Measurements from ENCODE around the gene IGFBP5. TPM values are rescaled to one million over a fixed set of nuclear protein-coding genes. Genes with fewer than 3 reads are reported as not detected.

Gene IGFBP5
- total RNA-seq, 4 donors from 2014 or later = 146 to 263 (median 190) TPM

DNA sequence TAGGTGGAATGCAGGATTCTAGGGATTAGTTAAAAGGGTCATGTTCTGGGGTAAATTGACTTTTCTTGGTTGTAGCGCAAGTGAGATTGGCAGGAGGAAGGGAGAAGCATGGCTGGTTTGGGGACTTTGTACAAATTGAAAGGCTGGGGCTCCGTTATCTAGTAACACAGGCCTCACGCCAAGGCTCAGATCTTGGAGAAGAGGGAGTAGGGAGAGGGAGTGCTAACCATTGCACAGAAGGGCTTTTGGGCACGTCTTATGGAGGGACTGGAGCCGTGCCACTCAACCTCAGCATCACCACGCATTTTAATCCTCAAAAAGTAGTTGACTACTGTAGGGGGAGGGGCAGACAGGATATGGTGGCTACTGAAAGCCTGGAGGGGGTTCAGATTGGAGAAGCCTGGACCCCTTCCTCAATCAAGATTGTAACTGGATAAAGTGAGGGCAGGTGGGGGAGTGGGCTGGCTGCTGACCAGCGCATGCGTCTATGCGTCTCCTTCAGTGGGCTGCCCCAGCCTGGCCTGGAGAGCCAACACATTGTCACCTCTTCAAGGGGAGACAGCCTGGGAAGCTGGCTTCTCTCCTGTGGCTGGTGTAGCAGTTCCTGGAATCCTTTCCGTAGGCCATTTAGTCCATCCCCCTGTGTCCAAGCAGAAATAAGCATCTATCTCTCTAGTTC is 14.3 kb downstream of the IGFBP5 start:
- H3K4me1 ChIP-seq = peaks cover 19 to 57% (median 29%) of the 10 kb centered on the region in 4 donors
- no peaks in the 10 kb centered on the region for H3K27me3 ChIP-seq
- TF ChIP-seq, protein P1, sequence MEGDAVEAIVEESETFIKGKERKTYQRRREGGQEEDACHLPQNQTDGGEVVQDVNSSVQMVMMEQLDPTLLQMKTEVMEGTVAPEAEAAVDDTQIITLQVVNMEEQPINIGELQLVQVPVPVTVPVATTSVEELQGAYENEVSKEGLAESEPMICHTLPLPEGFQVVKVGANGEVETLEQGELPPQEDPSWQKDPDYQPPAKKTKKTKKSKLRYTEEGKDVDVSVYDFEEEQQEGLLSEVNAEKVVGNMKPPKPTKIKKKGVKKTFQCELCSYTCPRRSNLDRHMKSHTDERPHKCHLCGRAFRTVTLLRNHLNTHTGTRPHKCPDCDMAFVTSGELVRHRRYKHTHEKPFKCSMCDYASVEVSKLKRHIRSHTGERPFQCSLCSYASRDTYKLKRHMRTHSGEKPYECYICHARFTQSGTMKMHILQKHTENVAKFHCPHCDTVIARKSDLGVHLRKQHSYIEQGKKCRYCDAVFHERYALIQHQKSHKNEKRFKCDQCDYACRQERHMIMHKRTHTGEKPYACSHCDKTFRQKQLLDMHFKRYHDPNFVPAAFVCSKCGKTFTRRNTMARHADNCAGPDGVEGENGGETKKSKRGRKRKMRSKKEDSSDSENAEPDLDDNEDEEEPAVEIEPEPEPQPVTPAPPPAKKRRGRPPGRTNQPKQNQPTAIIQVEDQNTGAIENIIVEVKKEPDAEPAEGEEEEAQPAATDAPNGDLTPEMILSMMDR (IDR thresholded peaks at IDR 0.05) = no peak
- TF ChIP-seq EP300 (IDR thresholded peaks at IDR 0.05; ENCODE audit: low read depth) (no peak), POLR2AphosphoS5 (IDR thresholded peaks at IDR 0.05) (no peak), POLR2A (IDR thresholded peaks at IDR 0.05) (no peak)
- no peak overlapping the region for H3K4me3 ChIP-seq
- peaks cover 0 to 4% (median 0%) of the 10 kb centered on the region in 4 donors for H3K36me3 ChIP-seq
- no peak for DNase-seq
- in situ Hi-C loops (cut with MboI; ENCODE audit: low pct_ligation_motif_present in 1 of 4, low pct_unique_long_range_greater_than_20kb in 1 of 4, low sequenced_read_pairs in 3 of 4) (loop anchor here (10.0 to 25.0 kb wide), 6 partner anchors 481 to 1034 kb away; no protein-coding TSS in a partner anchor), intact Hi-C loops (cut with DNase I; ENCODE audit: low total_unique reads) (no loop called here)
- no peaks in the 10 kb centered on the region for H3K9me3 ChIP-seq
- H3K27ac ChIP-seq = peak overlapping the region; percentile 53 to 86 (median 73)
- 69 to 86% methylated on average over 6 to 10 of the region's 10 CpGs for WGBS, 2 donors (ENCODE audit: low coverage in 1 of 2)

GRCh38 chr2:216679658-216680024 is 15.7 kb downstream of the IGFBP5 start:
- WGBS, 2 donors (ENCODE audit: low coverage in 1 of 2) = 64 to 65% methylated on average over 4 to 14 of the region's 14 CpGs
- intact Hi-C loops (cut with DNase I; ENCODE audit: low total_unique reads) = no loop called here
- Histone ChIP-seq H3K27me3 (no peaks in the 10 kb centered on the region), H3K4me3 (no peak overlapping the region), H3K36me3 (peaks cover 0 to 4% (median 0%) of the 10 kb centered on the region in 4 donors), H3K9me3 (no peaks in the 10 kb centered on the region), H3K4me1 (peaks cover 19 to 44% (median 27%) of the 10 kb centered on the region in 4 donors), H3K27ac (peak overlapping the region; percentile 53 to 86 (median 73))
- TF ChIP-seq POLR2AphosphoS5 (IDR thresholded peaks at IDR 0.05) = peak in 1 of 3 donors; percentile 14
- no peak for TF ChIP-seq EP300 (IDR thresholded peaks at IDR 0.05; ENCODE audit: low read depth)
- in situ Hi-C loops (cut with MboI; ENCODE audit: low pct_ligation_motif_present in 1 of 4, low pct_unique_long_range_greater_than_20kb in 1 of 4, low sequenced_read_pairs in 3 of 4) = loop anchor here (10.0 to 25.0 kb wide), 6 partner anchors 483 to 1035 kb away; no protein-coding TSS in a partner anchor
- no peak for DNase-seq

- intact Hi-C loops (cut with DNase I; ENCODE audit: low total_unique reads) = no loop called here
- Histone ChIP-seq H3K36me3 (peaks cover 0 to 4% (median 0%) of the 10 kb centered on the region in 4 donors), H3K4me3 (no peak overlapping the region), H3K9me3 (no peaks in the 10 kb centered on the region), H3K27me3 (no peaks in the 10 kb centered on the region), H3K4me1 (peaks cover 19 to 38% (median 21%) of the 10 kb centered on the region in 4 donors), H3K27ac (peak overlapping the region; percentile 53 to 86 (median 73))
- TF ChIP-seq EP300 (IDR thresholded peaks at IDR 0.05; ENCODE audit: low read depth) = no peak
- in situ Hi-C loops (cut with MboI; ENCODE audit: low pct_ligation_motif_present in 1 of 4, low pct_unique_long_range_greater_than_20kb in 1 of 4, low sequenced_read_pairs in 3 of 4) = loop anchor here (25.0 kb wide), 4 partner anchors 483 to 1033 kb away; no protein-coding TSS in a partner anchor
- 66 to 76% methylated on average over 7 to 21 of the region's 21 CpGs for WGBS, 2 donors (ENCODE audit: low coverage in 1 of 2)
- no peak for DNase-seq
These were observed 16.3 kb downstream of the IGFBP5 start for GRCh38 chr2:216678813-216679657.

DNA sequence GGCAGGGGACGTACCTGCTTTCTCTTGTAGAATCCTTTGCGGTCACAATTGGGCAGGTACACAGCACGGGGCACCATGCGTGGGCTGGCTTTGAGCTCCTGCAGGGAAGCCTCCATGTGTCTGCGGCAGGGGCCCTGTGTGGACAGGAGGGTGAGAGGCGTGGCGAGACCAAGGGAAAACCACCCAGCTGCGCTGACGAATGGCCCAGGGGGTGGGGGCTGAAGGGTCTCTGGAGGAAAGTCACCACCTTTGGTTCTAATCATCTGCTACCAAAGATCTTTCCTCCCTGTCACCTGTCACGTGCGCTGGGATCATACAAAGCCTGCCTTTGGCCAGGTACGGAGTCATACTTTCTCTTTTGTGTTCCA is 17.3 kb downstream of the IGFBP5 start:
- intact Hi-C loops (cut with DNase I; ENCODE audit: low total_unique reads) (no loop called here), in situ Hi-C loops (cut with MboI; ENCODE audit: low pct_ligation_motif_present in 1 of 4, low pct_unique_long_range_greater_than_20kb in 1 of 4, low sequenced_read_pairs in 3 of 4) (loop anchor here (25.0 kb wide), 4 partner anchors 484 to 1034 kb away; no protein-coding TSS in a partner anchor)
- TF ChIP-seq POLR2AphosphoS5 (IDR thresholded peaks at IDR 0.05) (no peak), POLR2A (IDR thresholded peaks at IDR 0.05) (no peak), EP300 (IDR thresholded peaks at IDR 0.05; ENCODE audit: low read depth) (no peak)
- TF ChIP-seq, protein P1 (IDR thresholded peaks at IDR 0.05) = no peak
- WGBS, 2 donors (ENCODE audit: low coverage in 1 of 2) = 89 to 92% methylated on average over 2 to 12 of the region's 12 CpGs
- Histone ChIP-seq H3K36me3 (peaks cover 0 to 4% (median 0%) of the 10 kb centered on the region in 4 donors), H3K4me3 (no peak overlapping the region), H3K27ac (peak overlapping the region in 1 of 4 donors; percentile 1), H3K27me3 (no peaks in the 10 kb centered on the region), H3K4me1 (peaks cover 12 to 32% (median 15%) of the 10 kb centered on the region in 4 donors), H3K9me3 (no peaks in the 10 kb centered on the region)
- no peak for DNase-seq

All from transverse colon (tissue), 4 donors.